Astrocyte of the cerebellum (primary cell): ENCODE data around the gene TTYH3.
"Not testable (repeated sequence)": the region's sequence is repeated elsewhere in the genome, so short reads cannot be mapped to it uniquely, and the experiment has no call there.

Experiments used
- DNase-seq: peaks from one replicate; pipeline ENCODE4 v3.0.0-alpha.2; 2011; ENCODE audit warnings: low read depth
- H3K4me3 ChIP-seq: 2 replicates; pipeline ENCODE4 v1.5.1; 2011; ENCODE audit warnings: mild to moderate bottlenecking, low read depth, low read length, moderate library complexity
- CTCF ChIP-seq: IDR thresholded peaks from 2 replicates; pipeline ENCODE4 v1.5.1; 2012; ENCODE audit warnings: low read length, low read depth, moderate library complexity, mild to moderate bottlenecking; ENCODE audit errors: missing control alignments
- in situ Hi-C: cut with HindIII; loops from 2 replicates; pipeline ENCODE4 v1.10.0; 2017; ENCODE audit warnings: low sequenced_read_pairs

Gene TTYH3

GRCh38 chr7:2673934-2674333 lies 42.1 kb downstream of the TTYH3 start:
- no peak for DNase-seq
- TF ChIP-seq CTCF, result no peak
- H3K4me3 ChIP-seq, result no peak overlapping the region
- in situ Hi-C loops, result no loop called here

- no peak for DNase-seq
- H3K4me3 ChIP-seq, result no peak overlapping the region
- no peak for TF ChIP-seq CTCF
- in situ Hi-C loops, result no loop called here
These were observed 43.5 kb downstream of the TTYH3 start for GRCh38 chr7:2675256-2675764.

- DNase-seq, in situ Hi-C loops, H3K4me3 ChIP-seq: not testable (repeated sequence)
These were observed 44.8 kb downstream of the TTYH3 start for GRCh38 chr7:2676576-2676975.

GRCh38 chr7:2678454-2678853 lies 46.7 kb downstream of the TTYH3 start:
- DNase-seq, in situ Hi-C loops, H3K4me3 ChIP-seq: not testable (repeated sequence)

- in situ Hi-C loops, DNase-seq: not testable (repeated sequence)
- H3K4me3 ChIP-seq, result peak overlapping the region; percentile 10
These were observed 47.6 kb downstream of the TTYH3 start for GRCh38 chr7:2679135-2680127.

- TF ChIP-seq CTCF, result no peak
- H3K4me3 ChIP-seq, result no peak overlapping the region
- in situ Hi-C loops, result no loop called here
- no peak for DNase-seq
These were observed 48.5 kb downstream of the TTYH3 start for GRCh38 chr7:2680256-2680655.

GRCh38 chr7:2680792-2681490 lies 49.2 kb downstream of the TTYH3 start:
- peak; percentile 79 for TF ChIP-seq CTCF
- no peak overlapping the region for H3K4me3 ChIP-seq
- peak; percentile 18 for DNase-seq
- in situ Hi-C loops, result no loop called here
